Peyer's patch (tissue), 4 donors: ENCODE measurements around the gene ALDH3B1. TPM values are rescaled to one million over a fixed set of nuclear protein-coding genes. Genes with fewer than 3 reads are reported as not detected.

Source experiments
- DNase-seq, 3 donors: peaks; one replicate each; pipeline ENCODE4 v3.0.0-alpha.2; 2017 to 2019
- H3K27ac ChIP-seq, 4 donors: fragments of 200-600 bp; sonication (generic); one replicate each; pipeline ENCODE4 v1.5.1; 2016 to 2019
- H3K27me3 ChIP-seq, 2 donors: fragments of 200-600 bp; sonication (generic); one replicate each; pipeline ENCODE4 v1.5.1; 2019
- H3K36me3 ChIP-seq, 3 donors: fragments of 200-600 bp; sonication (generic); one replicate each; pipeline ENCODE4 v1.5.1; 2016 to 2019
- H3K4me1 ChIP-seq, 4 donors: fragments of 200-600 bp; sonication (generic); one replicate each; pipeline ENCODE4 v1.5.1; 2016 to 2019
- H3K4me3 ChIP-seq, 4 donors: fragments of 200-600 bp; sonication (generic); 1 replicate in 3 of 4; 2 replicates in 1 of 4; pipeline ENCODE4 v1.5.1; 2016 to 2019; ENCODE audit warnings: mild to moderate bottlenecking in 1 of 4
- H3K9me3 ChIP-seq, 4 donors: fragments of 200-600 bp; sonication (generic); one replicate each; pipeline ENCODE4 v1.5.1; 2016 to 2019; ENCODE audit warnings: mild to moderate bottlenecking in 1 of 4
- CTCF ChIP-seq, 6 experiments: fragments of 450-650 bp in 4 of 6; fragments of 200-600 bp in 2 of 6; sonication (generic) in 1 of 6; IDR thresholded peaks; one replicate each; pipeline ENCODE4 v1.5.1; 2017 to 2019; ENCODE audit warnings: antibody characterized with exemption in 6 of 6, mild to moderate bottlenecking in 3 of 6, moderate library complexity in 1 of 6
- POLR2A ChIP-seq, 2 donors: fragments of 450-650 bp; IDR thresholded peaks; one replicate each; pipeline ENCODE4 v1.5.1; 2017; ENCODE audit warnings: antibody characterized with exemption in 2 of 2, mild to moderate bottlenecking in 2 of 2, moderate library complexity in 2 of 2
- total RNA-seq, 4 donors: library from RNA; depleted of rRNA; stranded (reverse); fragments of >200 nt; gene quantifications; one replicate each; pipeline ENCODE4 v1.1.0, GENCODE V29; 2016

ALDH3B1 gene
- total RNA-seq, 4 donors from 2014 or later: 14.9 to 53.5 (median 37.0) TPM

GRCh38 chr11:68049509-68050370, 39.6 kb downstream of the ALDH3B1 start:
- H3K27ac ChIP-seq: no peak overlapping the region

GRCh38 chr11:68050371-68050841, 40.3 kb downstream of the ALDH3B1 start:
- no peak for DNase-seq
- peaks cover 0 to 74% (median 0%) of the 10 kb centered on the region in 3 donors for H3K36me3 ChIP-seq
- H3K27ac ChIP-seq: no peak overlapping the region
- H3K4me1 ChIP-seq: no peaks in the 10 kb centered on the region
- TF ChIP-seq POLR2A (IDR thresholded peaks at IDR 0.05): no peak
- no peak for TF ChIP-seq CTCF (IDR thresholded peaks at IDR 0.05)
- H3K4me3 ChIP-seq: no peak overlapping the region
- H3K27me3 ChIP-seq: no peaks in the 10 kb centered on the region
- no peaks in the 10 kb centered on the region for H3K9me3 ChIP-seq

More at GRCh38 chr11:68049509-68050370, 39.6 kb downstream of the ALDH3B1 start:
- H3K4me3 ChIP-seq: no peak overlapping the region
- H3K36me3 ChIP-seq: peaks cover 0 to 79% (median 0%) of the 10 kb centered on the region in 3 donors
- no peaks in the 10 kb centered on the region for H3K27me3 ChIP-seq
- H3K9me3 ChIP-seq: no peaks in the 10 kb centered on the region
- TF ChIP-seq CTCF (IDR thresholded peaks at IDR 0.05): no peak
- no peak for TF ChIP-seq POLR2A (IDR thresholded peaks at IDR 0.05)
- DNase-seq: no peak
- H3K4me1 ChIP-seq: no peaks in the 10 kb centered on the region

- TF ChIP-seq CTCF (IDR thresholded peaks at IDR 0.05) (no peak), POLR2A (IDR thresholded peaks at IDR 0.05) (no peak)
- H3K36me3 ChIP-seq: peaks cover 0 to 64% (median 0%) of the 10 kb centered on the region in 3 donors
- no peak overlapping the region for H3K4me3 ChIP-seq
- H3K9me3 ChIP-seq: no peaks in the 10 kb centered on the region
- no peaks in the 10 kb centered on the region for H3K4me1 ChIP-seq
- no peak overlapping the region for H3K27ac ChIP-seq
- no peaks in the 10 kb centered on the region for H3K27me3 ChIP-seq
- no peak for DNase-seq
Measured at GRCh38 chr11:68051191-68052136, 41.3 kb downstream of the ALDH3B1 start.

- Histone ChIP-seq H3K27ac (no peak overlapping the region), H3K27me3 (no peaks in the 10 kb centered on the region), H3K4me3 (no peak overlapping the region), H3K36me3 (peaks cover 0 to 59% (median 0%) of the 10 kb centered on the region in 3 donors), H3K9me3 (no peaks in the 10 kb centered on the region), H3K4me1 (no peaks in the 10 kb centered on the region)
- DNase-seq: no peak
- TF ChIP-seq CTCF (IDR thresholded peaks at IDR 0.05) (no peak), POLR2A (IDR thresholded peaks at IDR 0.05) (no peak)
Measured at GRCh38 chr11:68052137-68052873, 42.2 kb downstream of the ALDH3B1 start.

GRCh38 chr11:68053117-68053516, 43.0 kb downstream of the ALDH3B1 start:
- Histone ChIP-seq H3K27ac (no peak overlapping the region), H3K27me3 (no peaks in the 10 kb centered on the region), H3K9me3 (no peaks in the 10 kb centered on the region), H3K4me1 (no peaks in the 10 kb centered on the region), H3K36me3 (peaks cover 0 to 57% (median 0%) of the 10 kb centered on the region in 3 donors), H3K4me3 (no peak overlapping the region)
- DNase-seq: no peak
- TF ChIP-seq POLR2A (IDR thresholded peaks at IDR 0.05): no peak
- no peak for TF ChIP-seq CTCF (IDR thresholded peaks at IDR 0.05)
